IMR-90 (cell line): ENCODE data around the gene LDB2. TPM values are rescaled to one million over a fixed set of nuclear protein-coding genes. Genes with fewer than 3 reads are reported as not detected.

Experiments
- ATAC-seq: fragments of 200-7000 bp; cut with Tn5 transposase; 2 replicates; pipeline ENCODE4 v1.9.1; 2020; ENCODE audit warnings: low read depth, mild to moderate bottlenecking, moderate library complexity
- BruUV-seq: library from RNA; stranded (reverse); fragments of 400-500 nt; replicated peaks from 2 replicates; lab custom pipeline; 2021; lab: Mats Ljungman, UMichigan
- CTCF ChIA-PET: fragments of 300-600 bp; formaldehyde crosslinking; extraction: SDS; loops from one replicate; lab custom pipeline; 2021; ENCODE audit warnings: antibody characterized with exemption; lab: Yijun Ruan, JAX
- POLR2A ChIA-PET: fragments of 300-600 bp; sonication (Branson Sonifier 250); formaldehyde crosslinking; loops from one replicate; lab custom pipeline; 2022; ENCODE audit warnings: antibody characterized with exemption; ENCODE audit not compliant: unreplicated experiment; lab: Charles Lee
- DNase-seq: peaks from one replicate; pipeline ENCODE4 v3.0.0; 2013
- H2AFZ ChIP-seq: replicated peaks from 2 replicates; pipeline ENCODE3; 2013; ENCODE audit warnings: low read length, mild to moderate bottlenecking; ENCODE audit not compliant: poor library complexity
- H2AK5ac ChIP-seq: 2 replicates; pipeline ENCODE4 v1.6.1; 2013; ENCODE audit warnings: low read depth, low read length, inconsistent platforms
- H2AK9ac ChIP-seq: replicated peaks from 2 replicates; pipeline ENCODE3; 2013; ENCODE audit warnings: mild to moderate bottlenecking, low read depth, low read length, moderate library complexity; ENCODE audit not compliant: poor library complexity
- H2BK120ac ChIP-seq: 2 replicates; pipeline ENCODE4 v1.6.1; 2013; ENCODE audit warnings: low read depth, low read length, inconsistent platforms
- H2BK15ac ChIP-seq: 3 replicates; pipeline ENCODE4 v1.6.1; 2013; ENCODE audit warnings: low read depth, low read length, inconsistent platforms
- H2BK20ac ChIP-seq: 2 replicates; pipeline ENCODE4 v1.6.1; 2013; ENCODE audit warnings: low read depth, mild to moderate bottlenecking, inconsistent platforms, low read length, moderate library complexity
- H2BK5ac ChIP-seq: 2 replicates; pipeline ENCODE4 v1.6.1; 2013; ENCODE audit warnings: mild to moderate bottlenecking, low read depth, low read length, inconsistent platforms; ENCODE audit not compliant: poor library complexity, severe bottlenecking
- H3K14ac ChIP-seq: replicated peaks from 2 replicates; pipeline ENCODE4 v1.6.1; 2013; ENCODE audit warnings: low read depth, low read length, inconsistent platforms
- H3K18ac ChIP-seq: 2 replicates; pipeline ENCODE4 v1.6.1; 2013; ENCODE audit warnings: low read depth, low read length, control low read depth
- H3K23ac ChIP-seq: 2 replicates; pipeline ENCODE4 v1.6.1; 2013; ENCODE audit warnings: low read depth, low read length, inconsistent platforms
- H3K27ac ChIP-seq: 2 replicates; pipeline ENCODE4 v1.5.1; 2013; ENCODE audit warnings: mild to moderate bottlenecking, control low read depth, low read length; ENCODE audit not compliant: insufficient read depth
- H3K27me3 ChIP-seq: 2 replicates; pipeline ENCODE4 v1.6.1; 2013; ENCODE audit warnings: low read length; ENCODE audit not compliant: control insufficient read depth, insufficient read depth
- H3K36me3 ChIP-seq: 2 replicates; pipeline ENCODE4 v1.6.1; 2013; ENCODE audit warnings: low read length, mixed read lengths; ENCODE audit not compliant: control insufficient read depth, insufficient read depth
- H3K4ac ChIP-seq: 2 replicates; pipeline ENCODE4 v1.6.1; 2013; ENCODE audit warnings: low read depth, low read length, inconsistent platforms
- H3K4me1 ChIP-seq: 2 replicates; pipeline ENCODE4 v1.6.1; 2013; ENCODE audit warnings: low read length, mixed read lengths; ENCODE audit not compliant: control insufficient read depth, insufficient read depth
- H3K4me2 ChIP-seq: 2 replicates; pipeline ENCODE4 v1.6.1; 2013; ENCODE audit warnings: low read depth, mild to moderate bottlenecking, control low read depth, low read length, moderate library complexity
- H3K4me3 ChIP-seq: 2 replicates; pipeline ENCODE4 v1.5.1; 2013; ENCODE audit warnings: low read depth, mild to moderate bottlenecking, control low read depth, low read length, moderate library complexity; ENCODE audit not compliant: insufficient read depth
- H3K56ac ChIP-seq: 2 replicates; pipeline ENCODE4 v1.6.1; 2013; ENCODE audit warnings: low read length, inconsistent platforms; ENCODE audit not compliant: insufficient read depth; ENCODE audit errors: extremely low read depth
- H3K79me1 ChIP-seq, 2 experiments: 2 replicates each; pipeline ENCODE4 v1.6.1; 2013; ENCODE audit warnings: low read length in 2 of 2, inconsistent platforms in 1 of 2, low read depth in 1 of 2
- H3K9ac ChIP-seq: 2 replicates; pipeline ENCODE4 v1.6.1; 2013; ENCODE audit warnings: low read depth, low read length, control low read depth
- H3K9me1 ChIP-seq: 2 replicates; pipeline ENCODE4 v1.6.1; 2013; ENCODE audit warnings: low read length, inconsistent platforms; ENCODE audit not compliant: insufficient read depth
- H3K9me3 ChIP-seq: 2 replicates; pipeline ENCODE4 v1.6.1; 2013; ENCODE audit warnings: low read length; ENCODE audit not compliant: control insufficient read depth, insufficient read depth
- H4K20me1 ChIP-seq: 2 replicates; pipeline ENCODE4 v1.6.1; 2013; ENCODE audit warnings: low read length, inconsistent platforms; ENCODE audit not compliant: insufficient read depth
- H4K5ac ChIP-seq: 2 replicates; pipeline ENCODE4 v1.6.1; 2013; ENCODE audit warnings: mild to moderate bottlenecking, low read depth, low read length, control low read depth
- H4K8ac ChIP-seq, 2 experiments: 2 replicates each; pipeline ENCODE4 v1.6.1; 2013; ENCODE audit warnings: low read depth in 2 of 2, low read length in 2 of 2, control low read depth in 1 of 2, inconsistent platforms in 1 of 2
- H4K91ac ChIP-seq: 2 replicates; pipeline ENCODE4 v1.6.1; 2013; ENCODE audit warnings: low read depth, low read length, inconsistent platforms; ENCODE audit not compliant: insufficient read depth
- BHLHE40 ChIP-seq: fragments of 150-350 bp; IDR thresholded peaks from 2 replicates; pipeline ENCODE4 v1.6.1; 2016; ENCODE audit warnings: mild to moderate bottlenecking, low read depth, low read length
- CEBPB ChIP-seq: IDR thresholded peaks from 2 replicates; pipeline ENCODE4 v1.6.1; 2012; ENCODE audit warnings: low read depth, low read length, improper control_type of control experiment
- CHD1 ChIP-seq: IDR thresholded peaks from 2 replicates; pipeline ENCODE4 v1.6.1; 2012; ENCODE audit warnings: low read depth, low read length, improper control_type of control experiment
- CTCF ChIP-seq: conservative IDR thresholded peaks from 2 replicates; pipeline ENCODE4 v1.5.1; 2012; ENCODE audit warnings: mild to moderate bottlenecking, low read depth, low read length, improper control_type of control experiment
- FOS ChIP-seq: fragments of 150-350 bp; IDR thresholded peaks from 2 replicates; pipeline ENCODE4 v1.6.1; 2016; ENCODE audit warnings: low read depth, low read length
- MXI1 ChIP-seq: IDR thresholded peaks from 2 replicates; pipeline ENCODE4 v1.6.1; 2012; ENCODE audit warnings: low read depth, mild to moderate bottlenecking, low read length, moderate library complexity, borderline replicate concordance
- NFE2L2 ChIP-seq: fragments of 150-350 bp; IDR thresholded peaks from 2 replicates; pipeline ENCODE4 v1.6.1; 2016; ENCODE audit warnings: low read depth, mild to moderate bottlenecking, low read length
- POLR2A ChIP-seq: IDR thresholded peaks from 2 replicates; pipeline ENCODE4 v1.6.1; 2012; ENCODE audit warnings: mild to moderate bottlenecking, low read depth, low read length
- RAD21 ChIP-seq: IDR thresholded peaks from 2 replicates; pipeline ENCODE4 v1.6.1; 2012; ENCODE audit warnings: low read length, improper control_type of control experiment
- SMC3 ChIP-seq: fragments of 150-350 bp; IDR thresholded peaks from 2 replicates; pipeline ENCODE4 v1.6.1; 2016; ENCODE audit warnings: low read depth, mild to moderate bottlenecking, antibody characterized with exemption, low read length, moderate library complexity
- USF2 ChIP-seq: fragments of 150-350 bp; IDR thresholded peaks from 2 replicates; pipeline ENCODE4 v1.6.1; 2017; ENCODE audit warnings: mild to moderate bottlenecking, antibody characterized with exemption, low read length, low read depth
- WGBS, 2 experiments: methylation state at CpG; one replicate each; pipeline versions ENCODE4 v1.1.5 to v1.1.7; 2013; ENCODE audit warnings: missing lambda C conversion rate in 2 of 2; ENCODE audit not compliant: insufficient read length in 1 of 2; ENCODE audit errors: extremely low coverage in 2 of 2; 5-methylcytosine and 5-hydroxymethylcytosine counted together
- dilution Hi-C: fragments of 300-500 bp; cut with HindIII; formaldehyde crosslinking; loops from one replicate; pipeline ENCODE4 v1.14.3; 2018; ENCODE audit warnings: low sequenced_read_pairs; ENCODE audit not compliant: unreplicated experiment
- in situ Hi-C: fragments of 300-500 bp; cut with MboI; formaldehyde crosslinking; loops from 3 replicates; pipeline ENCODE4 v1.14.3; 2019; ENCODE audit warnings: low sequenced_read_pairs, inconsistent platforms, mixed read lengths
- intact Hi-C: fragments of 100-400 bp; cut with micrococcal nuclease; formaldehyde crosslinking; loops from 2 replicates; pipeline ENCODE4 v1.10.0; 2022
- polyA plus RNA-seq, 3 experiments: library from polyadenylated mRNA; depleted of rRNA; stranded (reverse); fragments of >200 nt; gene quantifications; 2 replicates each; pipeline ENCODE4 v1.2.3, GENCODE V29; 2012; ENCODE audit warnings: low replicate concordance in 1 of 3
- total RNA-seq: library from RNA; depleted of rRNA; stranded (reverse); fragments of >200 nt; gene quantifications from 2 replicates; pipeline ENCODE4 v1.2.3, GENCODE V29; 2012

LDB2 gene
- total and polyA plus RNA-seq, 2 of the 4 experiments (the other 2 are of a cell fraction): 67.9 to 116 TPM

- no peak overlapping the region for H2BK5ac ChIP-seq
- H2AK9ac ChIP-seq: no peak overlapping the region
- H3K9me1 ChIP-seq: 0 out of 2 replicates have a peak, but pooled peaks cover 6% of the 10 kb centered on the region
- POLR2A ChIA-PET: no interaction called here
- H3K27me3 ChIP-seq: no peaks in the 10 kb centered on the region
- no peak overlapping the region for H3K56ac ChIP-seq
- WGBS, 2 experiments: 93% methylated on average over 3 of the region's 5 CpGs; no CpG with 5 or more reads in 1 of the 2 experiments
- H4K20me1 ChIP-seq: no peaks in the 10 kb centered on the region
- H3K23ac ChIP-seq: no peak overlapping the region
- no peak overlapping the region for H3K14ac ChIP-seq
- H3K4me3 ChIP-seq: no peak overlapping the region
- no peak overlapping the region for H4K91ac ChIP-seq
- no peak overlapping the region for H3K9ac ChIP-seq
- no peaks in the 10 kb centered on the region for H3K79me1 ChIP-seq
- DNase-seq: no peak
- no peak overlapping the region for H4K8ac ChIP-seq
- BruUV-seq: no TSS peak
- no peak overlapping the region for H3K18ac ChIP-seq
- H3K9me3 ChIP-seq: no peaks in the 10 kb centered on the region
- TF ChIP-seq NFE2L2 (no peak), POLR2A (no peak), RAD21 (no peak), FOS (no peak), USF2 (no peak), SMC3 (no peak), CTCF (no peak), BHLHE40 (no peak), CEBPB (no peak), MXI1 (no peak), CHD1 (no peak)
- dilution Hi-C loops (no loop called here), in situ Hi-C loops (loop anchor here (25.0 kb wide), 2 partner anchors 488 to 687 kb away; no protein-coding TSS in a partner anchor), intact Hi-C loops (no loop called here)
- H2BK20ac ChIP-seq: no peak overlapping the region
- no peak overlapping the region for H2AFZ ChIP-seq
- peaks cover 3% of the 10 kb centered on the region; the same call in 1 of the 2 replicates for H3K4me1 ChIP-seq
- CTCF ChIA-PET: interaction anchor here (1.3 kb wide), 1 partner anchor 10 kb away, joined by 3 read pairs; no protein-coding TSS in a partner anchor
- H2BK15ac ChIP-seq: no peak overlapping the region
- no peak overlapping the region for H3K4ac ChIP-seq
- no peak overlapping the region for H4K5ac ChIP-seq
- H3K36me3 ChIP-seq: no peaks in the 10 kb centered on the region; the same call in 1 of the 2 replicates
- H3K4me2 ChIP-seq: no peak overlapping the region
- no peak overlapping the region for H2AK5ac ChIP-seq
- ATAC-seq: no peak
- H2BK120ac ChIP-seq: no peak overlapping the region
- no peak overlapping the region for H3K27ac ChIP-seq
Measured at GRCh38 chr4:16775411-16776154, 122.9 kb downstream of the LDB2 start.
